Nephron progenitor cell (in vitro differentiated cells): ENCODE data around the gene SCAP.

Source experiments
- DNase-seq: peaks from one replicate; pipeline ENCODE4 v3.0.0; 2021
- H3K27ac Mint-ChIP-seq: 2 replicates; pipeline ENCODE4 v1.8.0; 2021; ENCODE audit warnings: mild to moderate bottlenecking, moderate library complexity, mixed read lengths
- H3K27me3 Mint-ChIP-seq: 2 replicates; pipeline ENCODE4 v1.8.0; 2021; ENCODE audit warnings: mild to moderate bottlenecking, low read depth, mixed read lengths; ENCODE audit not compliant: poor library complexity
- H3K36me3 Mint-ChIP-seq: 2 replicates; pipeline ENCODE4 v1.8.0; 2021; ENCODE audit warnings: low read depth, mixed read lengths
- H3K4me1 Mint-ChIP-seq: 2 replicates; pipeline ENCODE4 v1.8.0; 2021; ENCODE audit warnings: mixed read lengths
- H3K4me3 Mint-ChIP-seq: 2 replicates; pipeline ENCODE4 v1.8.0; 2021; ENCODE audit warnings: mild to moderate bottlenecking, moderate library complexity, mixed read lengths
- H3K9me3 Mint-ChIP-seq: 2 replicates; pipeline ENCODE4 v1.8.0; 2021; ENCODE audit warnings: mild to moderate bottlenecking, moderate library complexity, mixed read lengths
- CTCF ChIP-seq: fragments of 200-600 bp; sonication (generic); IDR thresholded peaks from 2 replicates; pipeline ENCODE4 v1.5.0; 2021; ENCODE audit warnings: antibody characterized with exemption

Gene SCAP

GRCh38 chr3:47418167-47419082, 57.3 kb downstream of the SCAP start:
- Mint-ChIP-seq H3K4me3 (no peak overlapping the region), H3K27ac (no peak overlapping the region), H3K36me3 (peaks cover 28% of the 10 kb centered on the region), H3K27me3 (no peaks in the 10 kb centered on the region), H3K4me1 (peaks cover 19% of the 10 kb centered on the region), H3K9me3 (no peaks in the 10 kb centered on the region)
- TF ChIP-seq CTCF, result no peak
- no peak for DNase-seq

DNA sequence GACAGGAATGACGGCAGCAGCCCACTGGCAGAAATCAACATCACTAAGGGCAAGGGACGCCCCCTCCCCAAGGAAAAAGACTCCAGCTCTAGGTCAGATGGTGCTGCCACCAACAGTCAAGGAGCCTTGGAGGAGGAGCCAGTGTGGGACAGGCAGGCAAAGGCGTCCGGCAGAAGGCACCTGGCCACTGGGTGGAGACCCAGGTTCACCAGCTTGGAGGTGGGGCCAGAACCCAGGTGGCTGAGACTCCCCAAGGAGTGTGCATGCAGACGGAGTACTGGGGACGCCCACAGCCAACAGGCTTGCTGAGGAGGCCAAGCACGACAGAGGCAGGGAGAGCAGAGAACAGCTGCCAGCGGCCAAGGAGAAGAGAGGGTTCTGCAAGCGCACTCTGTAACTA, 59.7 kb downstream of the SCAP start:
- H3K27me3 Mint-ChIP-seq, result no peaks in the 10 kb centered on the region
- H3K27ac Mint-ChIP-seq, result peak overlapping the region; percentile 82
- peaks cover 20% of the 10 kb centered on the region for H3K4me1 Mint-ChIP-seq
- TF ChIP-seq CTCF, result no peak
- H3K36me3 Mint-ChIP-seq, result peaks cover 34% of the 10 kb centered on the region
- no peaks in the 10 kb centered on the region for H3K9me3 Mint-ChIP-seq
- H3K4me3 Mint-ChIP-seq, result no peak overlapping the region
- no peak for DNase-seq

DNA sequence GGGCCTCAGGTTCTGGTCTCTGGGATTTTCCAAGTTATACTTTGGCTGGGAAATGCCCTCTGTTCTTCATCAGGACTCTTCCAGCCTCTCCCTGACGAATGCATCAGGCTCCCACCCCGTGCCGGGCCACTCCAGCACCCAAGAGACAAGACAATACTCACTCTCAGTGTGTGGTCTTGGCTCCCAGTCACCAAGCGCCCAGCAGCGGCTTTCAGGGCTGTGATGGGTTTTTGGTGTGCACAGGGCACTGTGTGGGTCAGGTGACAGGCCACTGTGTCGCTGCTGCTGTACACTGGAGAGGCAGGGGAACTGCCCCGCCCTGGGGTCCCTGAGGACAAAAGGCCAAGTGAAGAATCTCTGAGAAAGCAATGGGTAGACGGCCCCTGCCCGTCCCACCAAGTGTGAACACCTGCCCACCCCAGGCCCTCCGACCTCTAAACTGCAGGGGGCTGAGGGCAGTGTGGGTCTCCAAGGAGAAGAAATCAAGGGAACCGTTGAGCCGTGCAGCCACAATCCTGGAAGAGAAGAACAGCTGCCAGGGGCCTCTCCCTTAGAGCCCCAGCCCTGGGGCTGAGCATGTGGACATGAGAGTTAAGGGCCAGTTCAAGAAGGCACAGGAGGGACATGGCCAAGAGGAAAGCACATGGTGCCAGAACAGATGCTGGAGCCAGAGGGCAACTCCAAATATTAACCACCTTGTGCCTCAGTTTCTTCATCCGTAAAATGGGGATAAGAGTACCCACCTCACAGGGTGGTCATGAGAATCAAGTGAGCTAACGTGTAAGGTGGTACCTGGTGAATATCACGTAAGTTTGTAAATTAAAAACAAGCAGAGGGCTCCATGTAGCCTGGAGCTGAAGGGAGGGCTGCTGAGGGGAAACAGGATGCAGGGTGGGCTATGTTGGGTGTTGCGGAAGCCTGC, 60.8 kb downstream of the SCAP start:
- Mint-ChIP-seq H3K4me3 (no peak overlapping the region), H3K27me3 (no peaks in the 10 kb centered on the region), H3K27ac (peak overlapping the region; percentile 77), H3K36me3 (peaks cover 34% of the 10 kb centered on the region), H3K9me3 (no peaks in the 10 kb centered on the region), H3K4me1 (peaks cover 20% of the 10 kb centered on the region)
- no peak for TF ChIP-seq CTCF
- no peak for DNase-seq

DNA sequence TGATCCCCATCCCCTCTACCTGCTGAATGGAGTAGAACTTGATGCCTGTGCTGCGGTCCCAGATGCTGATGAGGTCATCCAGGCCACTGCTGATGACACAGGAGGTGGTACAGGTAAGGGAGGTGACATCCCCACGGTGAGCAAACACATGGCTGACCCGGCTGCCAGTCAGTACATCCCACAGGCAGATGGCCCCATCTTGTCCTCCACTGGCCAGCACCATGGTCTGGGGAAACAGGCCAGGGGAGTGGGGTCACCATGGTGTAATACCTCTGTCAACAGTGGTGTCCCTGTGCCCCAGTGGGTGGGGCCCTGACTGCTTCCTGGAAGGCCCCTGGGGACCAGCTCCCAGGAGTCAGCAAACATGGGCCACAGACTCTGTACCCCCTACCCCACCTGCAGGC, 61.6 kb downstream of the SCAP start:
- no peak for TF ChIP-seq CTCF
- Mint-ChIP-seq H3K9me3 (no peaks in the 10 kb centered on the region), H3K27ac (no peak overlapping the region), H3K27me3 (no peaks in the 10 kb centered on the region), H3K36me3 (peaks cover 33% of the 10 kb centered on the region), H3K4me1 (peaks cover 20% of the 10 kb centered on the region), H3K4me3 (no peak overlapping the region)
- no peak for DNase-seq

DNA sequence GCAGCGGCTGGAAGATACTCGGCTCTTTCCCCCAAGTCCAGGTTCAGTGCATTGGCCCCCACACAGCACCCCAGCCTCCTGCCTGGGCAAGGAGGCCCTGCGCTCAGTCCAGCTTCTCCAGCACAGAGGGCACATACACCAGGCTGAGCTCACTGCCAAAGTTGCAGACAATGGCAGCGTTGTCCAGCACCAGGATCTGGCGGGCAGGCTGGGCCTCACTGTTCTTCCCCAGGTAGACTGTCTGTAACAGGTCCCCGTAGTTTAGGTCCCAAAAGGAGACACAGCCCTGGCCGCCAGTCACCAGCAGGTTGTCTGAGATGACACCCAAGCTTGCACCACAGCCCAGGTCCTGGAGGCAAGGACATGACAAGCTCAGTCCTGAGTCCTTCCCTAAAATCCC, 62.0 kb downstream of the SCAP start:
- Mint-ChIP-seq H3K27ac (no peak overlapping the region), H3K4me3 (no peak overlapping the region), H3K9me3 (no peaks in the 10 kb centered on the region), H3K4me1 (peaks cover 20% of the 10 kb centered on the region), H3K27me3 (no peaks in the 10 kb centered on the region), H3K36me3 (peaks cover 29% of the 10 kb centered on the region)
- DNase-seq, result no peak
- no peak for TF ChIP-seq CTCF
